Esophagus muscularis mucosa (tissue), 3 donors: Measurements from ENCODE around the gene SMIM44.
A peak's percentile ranks its signal among the peaks of the same experiment; 100 is the strongest.

Experiments used
- CTCF ChIP-seq, 3 experiments: fragments of 200-600 bp in 2 of 3; fragments of 450-650 bp in 1 of 3; sonication (generic) in 2 of 3; IDR thresholded peaks; one replicate each; pipeline ENCODE4 v1.5.1; 2017 to 2019; ENCODE audit warnings: antibody characterized with exemption in 3 of 3, mild to moderate bottlenecking in 2 of 3, moderate library complexity in 1 of 3
- POLR2A ChIP-seq: fragments of 450-650 bp; IDR thresholded peaks from one replicate; pipeline ENCODE4 v1.6.1; 2017; ENCODE audit warnings: antibody characterized with exemption, moderate library complexity, mild to moderate bottlenecking, low read depth
- POLR2AphosphoS5 ChIP-seq, 2 donors: sonication (generic); formaldehyde crosslinking; IDR thresholded peaks; one replicate each; pipeline ENCODE4 v1.6.1; 2017; ENCODE audit warnings: antibody characterized with exemption in 2 of 2

- TF ChIP-seq POLR2A (no peak), CTCF (IDR thresholded peaks at IDR 0.05) (no peak), POLR2AphosphoS5 (IDR thresholded peaks at IDR 0.05) (peak in 1 of 2 donors; percentile 5)
Observed at GRCh38 chr19:3453840-3454239, 29.4 kb downstream of the SMIM44 start.
